HepG2 (cell line): ENCODE results near the gene DDR2. TPM values are rescaled to one million over a fixed set of nuclear protein-coding genes. Genes with fewer than 3 reads are reported as not detected.

Experiments
- BCL6 ChIP-seq: IDR thresholded peaks from 2 replicates; pipeline ENCODE4 v1.6.1; 2016; ENCODE audit warnings: missing genetic modification reagents, missing compliant biosample characterization
- DPF2 ChIP-seq: sonication (generic); formaldehyde crosslinking; IDR thresholded peaks from 2 replicates; pipeline ENCODE4 v1.4.0; 2020; ENCODE audit warnings: mild to moderate bottlenecking, low read depth, missing genetic modification reagents, borderline replicate concordance
- FOXA3 ChIP-seq: IDR thresholded peaks from 2 replicates; pipeline ENCODE4 v1.6.1; 2016; ENCODE audit warnings: missing genetic modification reagents, missing compliant biosample characterization
- HMG20A ChIP-seq: IDR thresholded peaks from 2 replicates; pipeline ENCODE4 v1.6.1; 2016; ENCODE audit warnings: borderline replicate concordance
- KAT7 ChIP-seq: IDR thresholded peaks from 2 replicates; pipeline ENCODE4 v1.6.1; 2018; ENCODE audit warnings: borderline replicate concordance, missing compliant biosample characterization
- LCORL ChIP-seq, 2 experiments: fragments of 450-650 bp in 1 of 2; sonication (generic) in 1 of 2; formaldehyde crosslinking in 1 of 2; IDR thresholded peaks; 2 replicates each; pipeline versions ENCODE4 v1.5.0 to v1.6.1; 2017 to 2020; ENCODE audit warnings: antibody characterized with exemption in 1 of 2, missing genetic modification reagents in 1 of 2
- MAFG ChIP-seq: sonication (generic); formaldehyde crosslinking; IDR thresholded peaks from 2 replicates; pipeline ENCODE4 v1.5.1; 2020; ENCODE audit warnings: mild to moderate bottlenecking, missing genetic modification reagents
- MEIS2 ChIP-seq: sonication (generic); formaldehyde crosslinking; IDR thresholded peaks from 2 replicates; pipeline ENCODE4 v1.9.0; 2021; ENCODE audit warnings: mild to moderate bottlenecking, missing genetic modification reagents
- POLR2AphosphoS2 ChIP-seq: IDR thresholded peaks from 2 replicates; pipeline ENCODE4 v1.6.1; 2011; ENCODE audit warnings: low read depth, low read length, improper control_type of control experiment
- SIN3A ChIP-seq: IDR thresholded peaks from 2 replicates; pipeline ENCODE4 v1.6.1; 2011; ENCODE audit warnings: low read depth, mild to moderate bottlenecking, control low read depth, low read length, borderline replicate concordance
- SOX13 ChIP-seq, 3 experiments: fragments of 450-650 bp in 1 of 3; sonication (generic) in 1 of 3; formaldehyde crosslinking in 1 of 3; IDR thresholded peaks in 2 of 3; conservative IDR thresholded peaks in 1 of 3; 2 replicates each; pipeline versions ENCODE4 v1.5.0 to v1.6.1; 2016 to 2020; ENCODE audit warnings: antibody characterized with exemption in 1 of 3, mild to moderate bottlenecking in 1 of 3, missing compliant biosample characterization in 1 of 3, missing genetic modification reagents in 1 of 3, moderate library complexity in 1 of 3
- TEAD2 ChIP-seq: sonication (generic); formaldehyde crosslinking; IDR thresholded peaks from 2 replicates; pipeline ENCODE4 v1.9.0; 2021; ENCODE audit warnings: missing genetic modification reagents
- ZBTB7B ChIP-seq: sonication (generic); formaldehyde crosslinking; IDR thresholded peaks from 2 replicates; pipeline ENCODE4 v1.4.0; 2020; ENCODE audit warnings: missing genetic modification reagents
- ZFX ChIP-seq: sonication (generic); formaldehyde crosslinking; IDR thresholded peaks from 2 replicates; pipeline ENCODE4 v1.4.0; 2020; ENCODE audit warnings: mild to moderate bottlenecking, low read depth, missing genetic modification reagents, moderate library complexity
- ZNF207 ChIP-seq: fragments of 450-650 bp; IDR thresholded peaks from 2 replicates; pipeline ENCODE4 v1.6.1; 2016; ENCODE audit warnings: antibody characterized with exemption, borderline replicate concordance
- ZNF350 ChIP-seq: sonication (generic); formaldehyde crosslinking; IDR thresholded peaks from 2 replicates; pipeline ENCODE4 v1.4.0; 2020; ENCODE audit warnings: mild to moderate bottlenecking, low read depth, missing genetic modification reagents, borderline replicate concordance
- ZNF354B ChIP-seq: sonication (generic); formaldehyde crosslinking; IDR thresholded peaks from 2 replicates; pipeline ENCODE4 v1.8.0; 2022; ENCODE audit warnings: mild to moderate bottlenecking, missing genetic modification reagents
- ZNF644 ChIP-seq: IDR thresholded peaks from 2 replicates; pipeline ENCODE4 v1.6.1; 2016; ENCODE audit warnings: low read depth
- polyA plus RNA-seq, 8 experiments: library from polyadenylated mRNA; depleted of rRNA in 3 of 8; stranded (reverse) in 7 of 8; unstranded in 1 of 8; fragments of >200 nt; fragmentation: Illumina TruSeq in 4 of 8; extraction: Trizol in 4 of 8; gene quantifications; 2 replicates each; pipeline versions ENCODE4 v1.2.1 to v1.2.3, GENCODE V29; 2011 to 2016; ENCODE audit warnings: low read depth in 4 of 8, missing spikeins in 1 of 8, mixed read lengths in 1 of 8; ENCODE audit not compliant: insufficient read depth in 1 of 8
- total RNA-seq, 5 experiments: library from RNA; depleted of rRNA; stranded (reverse); fragments of >200 nt; fragmentation: Illumina TruSeq; extraction: Trizol; gene quantifications; 2 replicates each; pipeline ENCODE4 v1.2.3, GENCODE V29; 2016; ENCODE audit warnings: low read depth in 1 of 5
- TF ChIP-seq, protein P1 (sequence below): IDR thresholded peaks from 2 replicates; pipeline ENCODE4 v1.6.1; 2018; ENCODE audit warnings: missing genetic modification reagents, mild to moderate bottlenecking, missing compliant biosample characterization
- TF ChIP-seq, protein P2 (sequence below): sonication (generic); formaldehyde crosslinking; IDR thresholded peaks from 2 replicates; pipeline ENCODE4 v1.4.0; 2020; ENCODE audit warnings: missing genetic modification reagents
- TF ChIP-seq, protein P3 (sequence below): IDR thresholded peaks from 2 replicates; pipeline ENCODE4 v1.6.1; 2016; ENCODE audit warnings: low read depth
- TF ChIP-seq, protein P4 (sequence below): IDR thresholded peaks from 2 replicates; pipeline ENCODE4 v1.4.0; 2020; ENCODE audit warnings: mild to moderate bottlenecking, missing genetic modification reagents

DDR2 gene
- total and polyA plus RNA-seq, 2 of the 13 experiments (the other 11 are each of a cell fraction or from before 2014, with no cell fraction given): 0.36 to 0.38 TPM

DNA sequence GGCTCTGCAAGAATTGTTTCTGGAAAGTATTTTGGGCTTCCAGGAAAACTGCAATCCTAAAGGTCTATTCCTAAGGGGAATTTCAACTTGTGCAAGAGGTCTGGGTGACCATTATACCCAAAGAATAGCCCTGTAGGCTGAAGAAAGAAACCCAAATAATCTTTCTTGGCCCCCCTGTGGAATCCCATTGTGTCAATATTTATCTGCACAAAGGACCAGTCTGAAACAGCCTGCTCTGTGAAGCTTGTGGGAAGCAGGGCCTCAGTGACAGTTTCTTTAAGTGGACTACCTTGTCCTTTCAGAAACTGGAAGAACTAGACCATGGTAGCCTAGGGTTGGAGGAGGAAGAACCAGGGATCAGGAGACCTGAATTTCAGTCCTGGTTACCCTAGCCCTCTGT, 99.8 kb downstream of the DDR2 start (continued):
- TF ChIP-seq, protein P1, sequence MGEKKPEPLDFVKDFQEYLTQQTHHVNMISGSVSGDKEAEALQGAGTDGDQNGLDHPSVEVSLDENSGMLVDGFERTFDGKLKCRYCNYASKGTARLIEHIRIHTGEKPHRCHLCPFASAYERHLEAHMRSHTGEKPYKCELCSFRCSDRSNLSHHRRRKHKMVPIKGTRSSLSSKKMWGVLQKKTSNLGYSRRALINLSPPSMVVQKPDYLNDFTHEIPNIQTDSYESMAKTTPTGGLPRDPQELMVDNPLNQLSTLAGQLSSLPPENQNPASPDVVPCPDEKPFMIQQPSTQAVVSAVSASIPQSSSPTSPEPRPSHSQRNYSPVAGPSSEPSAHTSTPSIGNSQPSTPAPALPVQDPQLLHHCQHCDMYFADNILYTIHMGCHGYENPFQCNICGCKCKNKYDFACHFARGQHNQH (CRISPR knock-in tag): no peak
- TF ChIP-seq HMG20A (CRISPR knock-in tag) (peak; percentile 37; the same call in 1 of the 2 replicates), MAFG (no peak), ZNF644 (CRISPR knock-in tag) (peak; percentile 51; the same call in 1 of the 2 replicates), POLR2AphosphoS2 (no peak), DPF2 (no peak), ZNF350 (CRISPR knock-in tag) (no peak), MEIS2 (no peak), TEAD2 (CRISPR knock-in tag) (no peak), SIN3A (no peak), KAT7 (CRISPR knock-in tag) (no peak), ZBTB7B (no peak), SOX13 (IDR thresholded peaks at IDR 0.05) (no peak), SOX13 (CRISPR knock-in tag; conservative IDR thresholded peaks at IDR 0.05 in 1 of 2, IDR thresholded peaks at IDR 0.05 in 1 of 2) (peak in 1 of 2 experiments; percentile 78; a peak in 2 of 4 replicates), ZNF207 (no peak), LCORL (IDR thresholded peaks at IDR 0.05) (no peak), LCORL (CRISPR knock-in tag; IDR thresholded peaks at IDR 0.05) (peak; percentile 69), BCL6 (CRISPR knock-in tag) (peak; percentile 97), ZFX (CRISPR knock-in tag) (no peak), ZNF354B (CRISPR knock-in tag) (no peak), FOXA3 (peak; percentile 80)
- TF ChIP-seq, protein P2, sequence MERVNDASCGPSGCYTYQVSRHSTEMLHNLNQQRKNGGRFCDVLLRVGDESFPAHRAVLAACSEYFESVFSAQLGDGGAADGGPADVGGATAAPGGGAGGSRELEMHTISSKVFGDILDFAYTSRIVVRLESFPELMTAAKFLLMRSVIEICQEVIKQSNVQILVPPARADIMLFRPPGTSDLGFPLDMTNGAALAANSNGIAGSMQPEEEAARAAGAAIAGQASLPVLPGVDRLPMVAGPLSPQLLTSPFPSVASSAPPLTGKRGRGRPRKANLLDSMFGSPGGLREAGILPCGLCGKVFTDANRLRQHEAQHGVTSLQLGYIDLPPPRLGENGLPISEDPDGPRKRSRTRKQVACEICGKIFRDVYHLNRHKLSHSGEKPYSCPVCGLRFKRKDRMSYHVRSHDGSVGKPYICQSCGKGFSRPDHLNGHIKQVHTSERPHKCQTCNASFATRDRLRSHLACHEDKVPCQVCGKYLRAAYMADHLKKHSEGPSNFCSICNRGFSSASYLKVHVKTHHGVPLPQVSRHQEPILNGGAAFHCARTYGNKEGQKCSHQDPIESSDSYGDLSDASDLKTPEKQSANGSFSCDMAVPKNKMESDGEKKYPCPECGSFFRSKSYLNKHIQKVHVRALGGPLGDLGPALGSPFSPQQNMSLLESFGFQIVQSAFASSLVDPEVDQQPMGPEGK (CRISPR knock-in tag): peak; percentile 70; the same call in 1 of the 2 replicates
- TF ChIP-seq, protein P3, sequence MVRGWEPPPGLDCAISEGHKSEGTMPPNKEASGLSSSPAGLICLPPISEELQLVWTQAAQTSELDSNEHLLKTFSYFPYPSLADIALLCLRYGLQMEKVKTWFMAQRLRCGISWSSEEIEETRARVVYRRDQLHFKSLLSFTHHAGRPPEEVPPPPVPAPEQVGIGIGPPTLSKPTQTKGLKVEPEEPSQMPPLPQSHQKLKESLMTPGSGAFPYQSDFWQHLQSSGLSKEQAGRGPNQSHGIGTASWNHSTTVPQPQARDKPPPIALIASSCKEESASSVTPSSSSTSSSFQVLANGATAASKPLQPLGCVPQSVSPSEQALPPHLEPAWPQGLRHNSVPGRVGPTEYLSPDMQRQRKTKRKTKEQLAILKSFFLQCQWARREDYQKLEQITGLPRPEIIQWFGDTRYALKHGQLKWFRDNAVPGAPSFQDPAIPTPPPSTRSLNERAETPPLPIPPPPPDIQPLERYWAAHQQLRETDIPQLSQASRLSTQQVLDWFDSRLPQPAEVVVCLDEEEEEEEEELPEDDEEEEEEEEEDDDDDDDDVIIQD: peak; percentile 50; the same call in 1 of the 2 replicates
- TF ChIP-seq, protein P4, sequence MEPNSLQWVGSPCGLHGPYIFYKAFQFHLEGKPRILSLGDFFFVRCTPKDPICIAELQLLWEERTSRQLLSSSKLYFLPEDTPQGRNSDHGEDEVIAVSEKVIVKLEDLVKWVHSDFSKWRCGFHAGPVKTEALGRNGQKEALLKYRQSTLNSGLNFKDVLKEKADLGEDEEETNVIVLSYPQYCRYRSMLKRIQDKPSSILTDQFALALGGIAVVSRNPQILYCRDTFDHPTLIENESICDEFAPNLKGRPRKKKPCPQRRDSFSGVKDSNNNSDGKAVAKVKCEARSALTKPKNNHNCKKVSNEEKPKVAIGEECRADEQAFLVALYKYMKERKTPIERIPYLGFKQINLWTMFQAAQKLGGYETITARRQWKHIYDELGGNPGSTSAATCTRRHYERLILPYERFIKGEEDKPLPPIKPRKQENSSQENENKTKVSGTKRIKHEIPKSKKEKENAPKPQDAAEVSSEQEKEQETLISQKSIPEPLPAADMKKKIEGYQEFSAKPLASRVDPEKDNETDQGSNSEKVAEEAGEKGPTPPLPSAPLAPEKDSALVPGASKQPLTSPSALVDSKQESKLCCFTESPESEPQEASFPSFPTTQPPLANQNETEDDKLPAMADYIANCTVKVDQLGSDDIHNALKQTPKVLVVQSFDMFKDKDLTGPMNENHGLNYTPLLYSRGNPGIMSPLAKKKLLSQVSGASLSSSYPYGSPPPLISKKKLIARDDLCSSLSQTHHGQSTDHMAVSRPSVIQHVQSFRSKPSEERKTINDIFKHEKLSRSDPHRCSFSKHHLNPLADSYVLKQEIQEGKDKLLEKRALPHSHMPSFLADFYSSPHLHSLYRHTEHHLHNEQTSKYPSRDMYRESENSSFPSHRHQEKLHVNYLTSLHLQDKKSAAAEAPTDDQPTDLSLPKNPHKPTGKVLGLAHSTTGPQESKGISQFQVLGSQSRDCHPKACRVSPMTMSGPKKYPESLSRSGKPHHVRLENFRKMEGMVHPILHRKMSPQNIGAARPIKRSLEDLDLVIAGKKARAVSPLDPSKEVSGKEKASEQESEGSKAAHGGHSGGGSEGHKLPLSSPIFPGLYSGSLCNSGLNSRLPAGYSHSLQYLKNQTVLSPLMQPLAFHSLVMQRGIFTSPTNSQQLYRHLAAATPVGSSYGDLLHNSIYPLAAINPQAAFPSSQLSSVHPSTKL (CRISPR knock-in tag): peak; percentile 70
